Measurements from ENCODE around the gene SLC12A3.

The SLC12A3 gene

GRCh38 chr16:56888806-56889205 lies 23.8 kb downstream of the SLC12A3 start:
- H3K36me3 ChIP-seq (ENCODE audit: control insufficient read depth, insufficient read depth, low read length): no peaks in the 10 kb centered on the region
- H3K9me3 ChIP-seq (ENCODE audit: control insufficient read depth, low read length): no peaks in the 10 kb centered on the region
- no peak overlapping the region for H3K4me3 ChIP-seq (ENCODE audit: insufficient read depth, low read depth, low read length, poor library complexity, severe bottlenecking)
- H3K27ac ChIP-seq (ENCODE audit: insufficient read depth, low read length, poor library complexity, severe bottlenecking): no peak overlapping the region
- no peak for DNase-seq
- H3K4me1 ChIP-seq (ENCODE audit: control insufficient read depth, insufficient read depth, low read length, poor library complexity, severe bottlenecking): no peaks in the 10 kb centered on the region
- H3K27me3 ChIP-seq (replicated peaks; ENCODE audit: control insufficient read depth, insufficient read depth, low read length, poor library complexity, severe bottlenecking): no peaks in the 10 kb centered on the region

DNA sequence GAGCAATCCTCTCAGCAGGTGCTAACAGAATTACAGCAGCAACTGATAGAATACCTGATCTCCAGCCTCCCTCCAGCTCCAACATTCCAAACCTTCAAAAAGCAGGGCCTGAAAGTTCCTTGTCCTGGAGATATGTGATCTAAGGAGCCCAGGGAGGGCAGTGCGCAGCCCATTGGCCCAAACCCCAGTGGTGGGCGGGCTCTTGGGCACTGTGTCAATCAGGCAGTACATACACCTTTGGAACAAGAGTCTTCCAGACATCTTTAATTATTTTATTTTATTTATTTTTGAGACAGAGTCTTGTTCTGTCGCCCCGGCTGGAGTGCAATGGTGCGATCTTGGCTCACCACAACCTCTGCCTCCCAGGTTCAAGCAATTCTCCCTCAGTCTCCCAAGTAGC lies 24.2 kb downstream of the SLC12A3 start:
- H3K27ac ChIP-seq (ENCODE audit: insufficient read depth, low read length, poor library complexity, severe bottlenecking): no peak overlapping the region
- H3K4me1 ChIP-seq (ENCODE audit: control insufficient read depth, insufficient read depth, low read length, poor library complexity, severe bottlenecking): no peaks in the 10 kb centered on the region
- no peak overlapping the region for H3K4me3 ChIP-seq (ENCODE audit: insufficient read depth, low read depth, low read length, poor library complexity, severe bottlenecking)
- H3K27me3 ChIP-seq (replicated peaks; ENCODE audit: control insufficient read depth, insufficient read depth, low read length, poor library complexity, severe bottlenecking): no peaks in the 10 kb centered on the region
- no peaks in the 10 kb centered on the region for H3K36me3 ChIP-seq (ENCODE audit: control insufficient read depth, insufficient read depth, low read length)
- no peaks in the 10 kb centered on the region for H3K9me3 ChIP-seq (ENCODE audit: control insufficient read depth, low read length)
- DNase-seq: no peak

- Histone ChIP-seq H3K4me3 (ENCODE audit: insufficient read depth, low read depth, low read length, poor library complexity, severe bottlenecking) (no peak overlapping the region), H3K9me3 (ENCODE audit: control insufficient read depth, low read length) (no peaks in the 10 kb centered on the region), H3K27ac (ENCODE audit: insufficient read depth, low read length, poor library complexity, severe bottlenecking) (no peak overlapping the region), H3K4me1 (ENCODE audit: control insufficient read depth, insufficient read depth, low read length, poor library complexity, severe bottlenecking) (no peaks in the 10 kb centered on the region), H3K27me3 (replicated peaks; ENCODE audit: control insufficient read depth, insufficient read depth, low read length, poor library complexity, severe bottlenecking) (no peaks in the 10 kb centered on the region), H3K36me3 (ENCODE audit: control insufficient read depth, insufficient read depth, low read length) (no peaks in the 10 kb centered on the region)
- no peak for DNase-seq
Measured at GRCh38 chr16:56891685-56892084, 26.7 kb downstream of the SLC12A3 start.

DNA sequence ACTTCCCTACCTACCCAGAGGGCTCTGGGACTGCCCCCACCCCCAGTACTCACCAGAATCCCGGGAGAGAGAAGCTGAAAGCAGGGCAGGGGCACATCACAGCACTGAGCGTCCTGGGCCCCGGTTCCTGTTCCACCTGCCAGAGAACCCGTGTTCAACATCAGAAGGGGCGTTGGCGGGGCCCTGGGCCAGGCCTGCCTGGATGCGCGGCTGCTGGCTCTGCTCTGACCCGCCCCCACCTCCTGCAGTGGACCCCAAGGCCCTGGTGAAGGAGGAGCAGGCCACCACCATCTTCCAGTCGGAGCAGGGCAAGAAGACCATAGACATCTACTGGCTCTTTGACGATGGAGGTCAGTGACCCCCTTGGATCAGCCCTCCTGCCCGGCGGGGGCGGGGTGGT lies 27.7 kb downstream of the SLC12A3 start:
- Histone ChIP-seq H3K27ac (ENCODE audit: insufficient read depth, low read length, poor library complexity, severe bottlenecking) (no peak overlapping the region), H3K9me3 (ENCODE audit: control insufficient read depth, low read length) (no peaks in the 10 kb centered on the region), H3K27me3 (replicated peaks; ENCODE audit: control insufficient read depth, insufficient read depth, low read length, poor library complexity, severe bottlenecking) (no peaks in the 10 kb centered on the region), H3K4me1 (ENCODE audit: control insufficient read depth, insufficient read depth, low read length, poor library complexity, severe bottlenecking) (no peaks in the 10 kb centered on the region), H3K36me3 (ENCODE audit: control insufficient read depth, insufficient read depth, low read length) (no peaks in the 10 kb centered on the region), H3K4me3 (ENCODE audit: insufficient read depth, low read depth, low read length, poor library complexity, severe bottlenecking) (no peak overlapping the region)
- DNase-seq: no peak

DNA sequence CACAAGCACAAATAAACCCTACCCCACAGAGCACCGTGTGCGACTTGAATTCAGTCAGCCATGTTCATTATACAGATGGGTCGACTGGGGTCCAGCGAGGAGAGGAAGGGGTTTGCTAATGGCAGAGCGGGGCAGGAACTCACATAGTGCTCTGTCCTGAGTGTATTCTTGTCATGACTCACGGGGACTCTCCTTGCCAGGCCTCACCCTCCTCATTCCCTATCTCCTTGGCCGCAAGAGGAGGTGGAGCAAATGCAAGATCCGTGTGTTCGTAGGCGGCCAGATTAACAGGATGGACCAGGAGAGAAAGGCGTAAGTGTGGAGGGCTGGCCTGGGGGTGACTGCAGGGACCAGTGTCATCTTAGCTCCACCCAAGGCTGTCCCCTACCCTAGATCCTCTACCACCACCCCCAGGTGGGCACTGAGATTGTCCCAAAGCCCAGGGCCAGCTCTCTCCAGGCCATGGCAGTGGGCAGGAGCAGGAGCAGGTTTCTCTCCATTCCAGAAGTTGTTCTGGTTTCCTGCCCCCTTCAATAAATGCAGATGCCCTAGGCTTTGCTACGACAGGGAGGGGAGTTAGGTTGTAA lies 29.4 kb downstream of the SLC12A3 start:
- no peaks in the 10 kb centered on the region for H3K36me3 ChIP-seq (ENCODE audit: control insufficient read depth, insufficient read depth, low read length)
- H3K4me3 ChIP-seq (ENCODE audit: insufficient read depth, low read depth, low read length, poor library complexity, severe bottlenecking): no peak overlapping the region
- H3K4me1 ChIP-seq (ENCODE audit: control insufficient read depth, insufficient read depth, low read length, poor library complexity, severe bottlenecking): no peaks in the 10 kb centered on the region
- no peaks in the 10 kb centered on the region for H3K27me3 ChIP-seq (replicated peaks; ENCODE audit: control insufficient read depth, insufficient read depth, low read length, poor library complexity, severe bottlenecking)
- H3K27ac ChIP-seq (ENCODE audit: insufficient read depth, low read length, poor library complexity, severe bottlenecking): no peak overlapping the region
- DNase-seq: no peak
- H3K9me3 ChIP-seq (ENCODE audit: control insufficient read depth, low read length): no peaks in the 10 kb centered on the region

GRCh38 chr16:56895813-56896212 lies 30.8 kb downstream of the SLC12A3 start:
- no peak for DNase-seq
- Histone ChIP-seq H3K27me3 (replicated peaks; ENCODE audit: control insufficient read depth, insufficient read depth, low read length, poor library complexity, severe bottlenecking) (no peaks in the 10 kb centered on the region), H3K4me3 (ENCODE audit: insufficient read depth, low read depth, low read length, poor library complexity, severe bottlenecking) (no peak overlapping the region), H3K9me3 (ENCODE audit: control insufficient read depth, low read length) (no peaks in the 10 kb centered on the region), H3K36me3 (ENCODE audit: control insufficient read depth, insufficient read depth, low read length) (no peaks in the 10 kb centered on the region), H3K27ac (ENCODE audit: insufficient read depth, low read length, poor library complexity, severe bottlenecking) (no peak overlapping the region), H3K4me1 (ENCODE audit: control insufficient read depth, insufficient read depth, low read length, poor library complexity, severe bottlenecking) (no peaks in the 10 kb centered on the region)

GRCh38 chr16:56896244-56896643 lies 31.2 kb downstream of the SLC12A3 start:
- H3K9me3 ChIP-seq (ENCODE audit: control insufficient read depth, low read length): no peaks in the 10 kb centered on the region
- DNase-seq: no peak
- no peaks in the 10 kb centered on the region for H3K36me3 ChIP-seq (ENCODE audit: control insufficient read depth, insufficient read depth, low read length)
- no peak overlapping the region for H3K4me3 ChIP-seq (ENCODE audit: insufficient read depth, low read depth, low read length, poor library complexity, severe bottlenecking)
- no peaks in the 10 kb centered on the region for H3K27me3 ChIP-seq (replicated peaks; ENCODE audit: control insufficient read depth, insufficient read depth, low read length, poor library complexity, severe bottlenecking)
- no peaks in the 10 kb centered on the region for H3K4me1 ChIP-seq (ENCODE audit: control insufficient read depth, insufficient read depth, low read length, poor library complexity, severe bottlenecking)
- no peak overlapping the region for H3K27ac ChIP-seq (ENCODE audit: insufficient read depth, low read length, poor library complexity, severe bottlenecking)

DNA sequence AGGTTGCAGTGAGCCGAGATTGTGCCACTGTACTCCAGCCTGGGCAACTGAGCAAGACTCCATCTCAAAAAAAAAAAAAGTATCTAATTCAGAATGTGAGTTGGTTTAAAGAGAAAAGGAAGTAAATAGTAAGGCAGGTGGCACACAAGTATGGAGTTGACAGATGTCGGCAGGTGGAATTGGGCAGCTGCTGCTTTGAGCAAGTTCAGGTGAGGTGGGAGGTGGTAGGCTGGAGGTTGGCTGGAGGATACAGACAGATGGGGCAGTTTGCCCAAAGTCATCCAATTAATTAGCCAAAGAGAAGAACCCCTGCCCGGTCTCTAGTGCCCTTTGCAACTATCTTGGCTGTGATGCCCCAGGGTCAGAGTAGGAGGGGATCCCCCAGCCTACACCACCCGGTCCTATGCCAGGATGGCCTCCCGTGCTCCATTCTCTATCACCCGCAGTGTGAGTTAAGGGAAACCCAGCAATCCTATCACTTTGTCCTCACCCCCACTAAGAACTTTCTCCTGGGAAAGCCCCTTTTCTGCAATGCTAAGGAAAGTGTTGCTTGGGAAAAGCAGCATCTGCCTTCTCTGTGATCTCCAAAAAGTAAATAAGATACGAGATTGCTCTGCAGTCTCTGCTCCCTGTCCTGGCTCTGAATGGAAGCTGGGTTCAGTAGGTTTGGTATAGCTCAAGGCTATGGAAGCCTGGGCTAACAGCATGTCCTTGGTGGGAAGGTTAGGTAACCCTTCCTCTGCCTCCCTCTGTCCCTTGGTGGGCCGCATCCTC lies 32.2 kb downstream of the SLC12A3 start:
- H3K36me3 ChIP-seq (ENCODE audit: control insufficient read depth, insufficient read depth, low read length): no peaks in the 10 kb centered on the region
- H3K4me3 ChIP-seq (ENCODE audit: insufficient read depth, low read depth, low read length, poor library complexity, severe bottlenecking): no peak overlapping the region
- H3K4me1 ChIP-seq (ENCODE audit: control insufficient read depth, insufficient read depth, low read length, poor library complexity, severe bottlenecking): no peaks in the 10 kb centered on the region
- no peak overlapping the region for H3K27ac ChIP-seq (ENCODE audit: insufficient read depth, low read length, poor library complexity, severe bottlenecking)
- no peaks in the 10 kb centered on the region for H3K9me3 ChIP-seq (ENCODE audit: control insufficient read depth, low read length)
- no peaks in the 10 kb centered on the region for H3K27me3 ChIP-seq (replicated peaks; ENCODE audit: control insufficient read depth, insufficient read depth, low read length, poor library complexity, severe bottlenecking)
- DNase-seq: no peak

DNA sequence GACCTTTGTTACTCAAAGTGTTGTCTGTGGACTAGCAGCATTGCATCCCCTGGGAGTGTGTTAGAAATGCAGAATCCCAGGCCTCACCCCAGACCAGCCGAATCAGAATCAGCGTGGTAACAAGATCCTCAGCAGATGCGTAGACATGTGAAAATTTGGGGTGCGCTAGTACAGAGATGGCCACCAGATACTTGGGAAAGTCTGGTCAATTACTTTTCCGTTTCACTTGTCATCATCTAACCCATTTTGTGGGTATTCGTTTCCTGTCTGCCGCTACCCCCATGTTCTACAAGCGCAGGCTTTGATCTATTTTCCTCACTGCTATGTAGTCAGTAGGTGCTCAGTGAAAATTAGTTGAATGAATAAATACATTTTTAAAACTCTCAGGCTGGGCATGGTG lies 33.8 kb downstream of the SLC12A3 start:
- H3K36me3 ChIP-seq (ENCODE audit: control insufficient read depth, insufficient read depth, low read length): no peaks in the 10 kb centered on the region
- H3K27me3 ChIP-seq (replicated peaks; ENCODE audit: control insufficient read depth, insufficient read depth, low read length, poor library complexity, severe bottlenecking): no peaks in the 10 kb centered on the region
- H3K4me3 ChIP-seq (ENCODE audit: insufficient read depth, low read depth, low read length, poor library complexity, severe bottlenecking): no peak overlapping the region
- no peak overlapping the region for H3K27ac ChIP-seq (ENCODE audit: insufficient read depth, low read length, poor library complexity, severe bottlenecking)
- H3K9me3 ChIP-seq (ENCODE audit: control insufficient read depth, low read length): no peaks in the 10 kb centered on the region
- no peaks in the 10 kb centered on the region for H3K4me1 ChIP-seq (ENCODE audit: control insufficient read depth, insufficient read depth, low read length, poor library complexity, severe bottlenecking)
- no peak for DNase-seq

GRCh38 chr16:56903866-56904265 lies 38.9 kb downstream of the SLC12A3 start:
- Histone ChIP-seq H3K4me3 (ENCODE audit: insufficient read depth, low read depth, low read length, poor library complexity, severe bottlenecking) (no peak overlapping the region), H3K36me3 (ENCODE audit: control insufficient read depth, insufficient read depth, low read length) (no peaks in the 10 kb centered on the region), H3K4me1 (ENCODE audit: control insufficient read depth, insufficient read depth, low read length, poor library complexity, severe bottlenecking) (no peaks in the 10 kb centered on the region), H3K9me3 (ENCODE audit: control insufficient read depth, low read length) (no peaks in the 10 kb centered on the region), H3K27ac (ENCODE audit: insufficient read depth, low read length, poor library complexity, severe bottlenecking) (no peak overlapping the region), H3K27me3 (replicated peaks; ENCODE audit: control insufficient read depth, insufficient read depth, low read length, poor library complexity, severe bottlenecking) (no peaks in the 10 kb centered on the region)
- DNase-seq: no peak
